Ascending aorta (tissue), 2 donors: ENCODE measurements around the gene SULT1A2. TPM values are rescaled to one million over a fixed set of nuclear protein-coding genes. Genes with fewer than 3 reads are reported as not detected.
"Not testable (repeated sequence)": the region's sequence is repeated elsewhere in the genome, so short reads cannot be mapped to it uniquely, and the experiment has no call there.

Experiments used
- DNase-seq, 2 donors: peaks; one replicate each; pipeline ENCODE4 v3.0.0-alpha.2; 2019; ENCODE audit warnings: low spot score in 2 of 2
- H3K27ac ChIP-seq, 2 donors: fragments of 200-600 bp; sonication (generic); one replicate each; pipeline ENCODE4 v1.5.1; 2016 to 2017; ENCODE audit warnings: mild to moderate bottlenecking in 1 of 2
- H3K27me3 ChIP-seq: fragments of 200-600 bp; sonication (generic); one replicate; pipeline ENCODE4 v1.5.1; 2017
- H3K36me3 ChIP-seq, 2 donors: fragments of 200-600 bp; sonication (generic); one replicate each; pipeline ENCODE4 v1.5.1; 2016
- H3K4me1 ChIP-seq, 2 donors: fragments of 200-600 bp; sonication (generic); one replicate each; pipeline ENCODE4 v1.5.1; 2016 to 2017; ENCODE audit warnings: mild to moderate bottlenecking in 1 of 2
- H3K4me3 ChIP-seq, 2 donors: fragments of 200-600 bp; sonication (generic); one replicate each; pipeline ENCODE4 v1.5.1; 2016 to 2017; ENCODE audit warnings: mild to moderate bottlenecking in 1 of 2
- H3K9me3 ChIP-seq, 2 donors: fragments of 200-600 bp; sonication (generic); one replicate each; pipeline ENCODE4 v1.5.1; 2016
- CTCF ChIP-seq, 3 experiments: fragments of 200-600 bp in 2 of 3; fragments of 450-650 bp in 1 of 3; sonication (generic) in 2 of 3; IDR thresholded peaks; one replicate each; pipeline ENCODE4 v1.5.1; 2016 to 2019; ENCODE audit warnings: antibody characterized with exemption in 3 of 3, mild to moderate bottlenecking in 1 of 3, moderate library complexity in 1 of 3
- intact Hi-C: fragments of 100-400 bp; cut with DNase I; formaldehyde crosslinking; loops from one replicate; pipeline ENCODE4 v1.15.1; 2023
- total RNA-seq: library from RNA; depleted of rRNA; stranded (reverse); fragments of >200 nt; gene quantifications from one replicate; pipeline ENCODE4 v1.1.0, GENCODE V29; 2016

Gene SULT1A2
- total RNA-seq, 1 donor from 2014 or later, result 4.3 TPM

- Histone ChIP-seq H3K4me1 (no peaks in the 10 kb centered on the region), H3K27ac (no peak overlapping the region), H3K36me3 (peaks cover 0 to 5% of the 10 kb centered on the region in 2 donors), H3K4me3 (no peak overlapping the region), H3K9me3 (no peaks in the 10 kb centered on the region), H3K27me3 (no peaks in the 10 kb centered on the region)
- DNase-seq, result no peak
- no peak for TF ChIP-seq CTCF (IDR thresholded peaks at IDR 0.05)
- intact Hi-C loops, result no loop called here
These were observed 23.9 kb downstream of the SULT1A2 start for GRCh38 chr16:28572696-28573510.

- H3K4me1 ChIP-seq, result no peaks in the 10 kb centered on the region
- H3K4me3 ChIP-seq, result no peak overlapping the region
- peaks cover 0 to 5% of the 10 kb centered on the region in 2 donors for H3K36me3 ChIP-seq
- H3K27me3 ChIP-seq, result no peaks in the 10 kb centered on the region
- intact Hi-C loops, result no loop called here
- no peak overlapping the region for H3K27ac ChIP-seq
- TF ChIP-seq CTCF (IDR thresholded peaks at IDR 0.05), result no peak
- no peak for DNase-seq
- H3K9me3 ChIP-seq, result peaks cover 0 to 7% of the 10 kb centered on the region in 2 donors
These were observed 26.7 kb downstream of the SULT1A2 start for GRCh38 chr16:28569968-28570752.

- intact Hi-C loops, result no loop called here
- Histone ChIP-seq H3K27me3 (no peaks in the 10 kb centered on the region), H3K27ac (no peak overlapping the region), H3K36me3 (peaks cover 0 to 5% of the 10 kb centered on the region in 2 donors), H3K4me1 (no peaks in the 10 kb centered on the region), H3K4me3 (no peak overlapping the region), H3K9me3 (peaks cover 0 to 7% of the 10 kb centered on the region in 2 donors)
- DNase-seq, result no peak
- TF ChIP-seq CTCF (IDR thresholded peaks at IDR 0.05), result no peak
These were observed 27.8 kb downstream of the SULT1A2 start for GRCh38 chr16:28569021-28569420.

GRCh38 chr16:28567292-28567691 lies 29.6 kb downstream of the SULT1A2 start:
- intact Hi-C loops, result no loop called here
- no peak overlapping the region for H3K27ac ChIP-seq
- no peaks in the 10 kb centered on the region for H3K27me3 ChIP-seq
- DNase-seq, result no peak
- H3K36me3 ChIP-seq, result peaks cover 0 to 5% of the 10 kb centered on the region in 2 donors
- no peaks in the 10 kb centered on the region for H3K4me1 ChIP-seq
- H3K4me3 ChIP-seq, result no peak overlapping the region
- H3K9me3 ChIP-seq, result peaks cover 0 to 7% of the 10 kb centered on the region in 2 donors
- no peak for TF ChIP-seq CTCF (IDR thresholded peaks at IDR 0.05)

GRCh38 chr16:28566233-28566925 lies 30.5 kb downstream of the SULT1A2 start:
- H3K27me3 ChIP-seq, H3K27ac ChIP-seq, DNase-seq, H3K4me1 ChIP-seq, intact Hi-C loops, H3K36me3 ChIP-seq, H3K9me3 ChIP-seq, H3K4me3 ChIP-seq: not testable (repeated sequence)
